ENCODE results near the gene CCNF.

DNA sequence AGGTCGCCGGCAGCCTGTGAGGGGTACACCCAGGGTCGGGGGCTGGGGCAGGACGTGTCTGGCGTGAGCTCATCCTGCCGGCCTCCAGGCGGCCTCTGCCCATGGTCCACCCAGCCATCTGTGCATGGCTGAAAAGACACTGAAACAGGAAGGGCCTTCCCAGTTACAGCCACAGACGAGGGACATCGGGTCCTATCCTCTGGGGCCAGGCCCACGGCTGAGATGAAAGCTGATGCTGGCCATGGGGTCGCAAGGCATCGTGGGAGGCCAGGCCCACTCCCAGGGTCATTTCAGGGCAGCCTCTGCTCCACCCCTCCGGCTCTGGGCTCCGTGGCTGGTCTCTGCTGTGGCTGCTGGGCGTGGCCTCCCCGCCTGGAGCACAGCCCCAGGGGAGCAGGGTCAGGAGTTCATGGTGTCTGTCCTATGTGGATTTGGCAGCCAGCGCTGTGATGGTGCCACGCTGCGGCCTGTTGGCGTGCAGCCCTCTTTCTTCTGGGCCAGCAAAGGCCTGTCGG, 67.9 kb downstream of the CCNF start:
- no peak for TF ChIP-seq SREBF2 (IDR thresholded peaks at IDR 0.05)
- no peak for TF ChIP-seq MAFK (IDR thresholded peaks at IDR 0.05; ENCODE audit: partially characterized antibody)
- TF ChIP-seq JUN (IDR thresholded peaks at IDR 0.05) = no peak
